Raji (cell line): Measurements from ENCODE around the gene SMAP2.

Source experiments
- POLR2A ChIP-seq: IDR thresholded peaks from 2 replicates; pipeline ENCODE4 v1.6.1; 2011; ENCODE audit warnings: low read depth, low read length, control low read depth; ENCODE audit not compliant: insufficient read depth

Gene SMAP2

GRCh38 chr1:40373323-40374283 is at the start of gene SMAP2:
TSS of gene SMAP2 (plus strand) at chr1:40373727. CDS start at chr1:40374121, 394 bp downstream.
- peak; percentile 84 for TF ChIP-seq POLR2A

- TF ChIP-seq POLR2A: no peak
Observed at GRCh38 chr1:40332695-40333094, 40.8 kb upstream of the SMAP2 start.

- no peak for TF ChIP-seq POLR2A
Observed at GRCh38 chr1:40337443-40337842, 36.1 kb upstream of the SMAP2 start.

GRCh38 chr1:40338745-40339419 is 34.6 kb upstream of the SMAP2 start:
- no peak for TF ChIP-seq POLR2A

- no peak for TF ChIP-seq POLR2A
Observed at GRCh38 chr1:40339420-40340323, 33.9 kb upstream of the SMAP2 start.

- TF ChIP-seq POLR2A: no peak
Observed at GRCh38 chr1:40341491-40342380, 31.8 kb upstream of the SMAP2 start.

GRCh38 chr1:40344597-40344996 is 28.9 kb upstream of the SMAP2 start:
- TF ChIP-seq POLR2A: no peak

- TF ChIP-seq POLR2A: no peak
Observed at GRCh38 chr1:40350391-40350790, 23.1 kb upstream of the SMAP2 start.

- TF ChIP-seq POLR2A: no peak
Observed at GRCh38 chr1:40351124-40351523, 22.4 kb upstream of the SMAP2 start.

- TF ChIP-seq POLR2A: no peak
Observed at GRCh38 chr1:40352126-40352525, 21.4 kb upstream of the SMAP2 start.

GRCh38 chr1:40353082-40353481 is 20.4 kb upstream of the SMAP2 start:
- no peak for TF ChIP-seq POLR2A

GRCh38 chr1:40357625-40358024 is 15.9 kb upstream of the SMAP2 start:
- no peak for TF ChIP-seq POLR2A

- no peak for TF ChIP-seq POLR2A
Observed at GRCh38 chr1:40360631-40361030, 12.9 kb upstream of the SMAP2 start.

GRCh38 chr1:40361201-40361600 is 12.3 kb upstream of the SMAP2 start:
- TF ChIP-seq POLR2A: no peak
